SK-N-DZ (cell line): ENCODE results near the gene MRPL17.

Source experiments
- DNase-seq: peaks from one replicate; pipeline ENCODE4 v3.0.0-alpha.2; 2015; ENCODE audit warnings: low spot score

Gene MRPL17

DNA sequence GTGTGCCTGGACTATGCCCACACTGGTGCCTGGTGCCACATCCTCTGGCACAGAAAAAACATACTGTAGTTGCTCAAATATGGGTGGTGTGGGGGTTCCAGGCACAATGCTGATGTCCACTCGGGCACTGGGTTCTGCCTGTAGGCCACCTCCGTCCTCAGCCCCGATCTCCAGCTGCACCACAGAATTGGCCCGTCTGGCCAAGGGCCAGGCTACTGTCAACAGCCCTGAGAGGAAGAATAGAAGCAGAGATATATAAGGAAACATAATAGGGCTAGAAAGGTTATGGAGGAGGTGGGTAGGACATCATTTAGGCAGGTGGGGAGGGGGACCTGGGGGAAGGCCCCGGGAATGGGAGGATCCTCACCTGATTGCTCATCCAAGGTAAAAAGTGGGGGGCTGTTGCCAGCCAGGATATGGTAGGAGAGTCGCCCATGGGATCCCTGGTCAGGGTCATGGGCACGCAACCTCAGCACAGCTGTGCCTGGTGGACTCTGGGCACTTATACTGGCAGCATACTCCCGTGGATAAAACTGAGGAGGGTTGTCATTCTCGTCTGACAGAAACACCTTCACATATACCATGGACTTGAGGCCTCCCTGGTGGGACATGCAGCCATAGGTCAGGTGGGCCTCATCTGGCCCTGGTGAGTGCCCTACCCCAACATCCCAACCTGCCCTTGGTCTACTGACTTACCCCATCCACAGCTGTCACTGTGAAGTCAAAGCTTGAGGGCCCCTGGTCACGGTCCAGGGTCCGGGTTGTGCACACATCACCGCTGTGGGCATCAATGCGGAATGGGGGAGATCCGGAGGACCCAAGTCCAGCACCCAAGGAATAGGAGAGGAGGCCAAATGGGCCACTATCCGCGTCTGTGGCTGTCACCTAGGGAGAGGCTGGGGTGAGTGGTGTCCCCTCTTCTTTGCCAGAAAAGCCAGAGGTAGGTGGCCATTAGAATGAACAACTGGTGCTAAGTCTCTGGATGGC is 49.4 kb downstream of the MRPL17 start:
- DNase-seq, result no peak

DNA sequence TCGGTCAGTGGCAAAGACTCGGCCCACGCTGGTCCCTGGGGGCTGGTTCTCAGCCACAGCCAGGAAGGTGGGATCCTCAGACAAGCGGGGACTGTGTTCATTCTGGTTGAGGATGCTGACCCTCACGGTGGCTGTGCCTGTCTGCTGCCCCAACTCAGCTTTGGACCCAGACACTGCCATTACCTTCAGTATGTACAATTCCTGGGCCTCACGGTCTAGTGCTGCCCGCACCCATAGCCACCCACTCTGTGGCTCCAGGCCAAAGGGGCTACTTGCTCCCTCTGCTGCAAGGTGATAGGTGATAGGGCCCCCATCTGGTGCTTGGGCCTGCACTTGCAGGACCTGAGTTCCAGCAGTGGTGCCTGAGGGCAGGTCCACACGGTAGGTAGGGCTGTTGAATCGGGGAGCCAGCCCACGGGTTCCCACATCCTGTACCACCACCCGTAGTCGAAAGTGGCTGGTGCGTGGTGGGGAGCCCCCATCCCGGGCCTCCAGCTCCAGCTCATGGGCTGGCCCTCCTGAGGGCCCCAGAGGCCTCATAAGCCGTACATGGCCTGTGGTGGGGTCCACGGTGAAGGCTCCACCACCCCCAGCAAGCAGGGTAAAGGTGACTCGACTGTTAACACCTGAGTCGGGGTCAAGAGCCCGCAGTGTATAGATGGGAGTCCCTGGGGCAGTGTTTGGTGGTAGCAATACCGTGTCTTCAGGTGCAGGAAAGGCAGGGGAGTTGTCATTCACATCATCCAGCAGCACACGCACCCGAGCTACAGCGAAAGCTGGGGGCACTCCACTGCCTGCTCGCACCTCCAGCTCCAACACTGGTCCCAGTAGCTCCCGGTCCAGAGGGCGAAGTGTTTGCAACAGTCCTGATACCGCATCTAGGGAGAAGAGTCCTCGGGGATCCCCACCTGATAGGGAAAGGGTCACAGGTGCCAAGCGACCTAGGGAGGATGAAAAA is 50.7 kb downstream of the MRPL17 start:
- DNase-seq, result no peak

DNA sequence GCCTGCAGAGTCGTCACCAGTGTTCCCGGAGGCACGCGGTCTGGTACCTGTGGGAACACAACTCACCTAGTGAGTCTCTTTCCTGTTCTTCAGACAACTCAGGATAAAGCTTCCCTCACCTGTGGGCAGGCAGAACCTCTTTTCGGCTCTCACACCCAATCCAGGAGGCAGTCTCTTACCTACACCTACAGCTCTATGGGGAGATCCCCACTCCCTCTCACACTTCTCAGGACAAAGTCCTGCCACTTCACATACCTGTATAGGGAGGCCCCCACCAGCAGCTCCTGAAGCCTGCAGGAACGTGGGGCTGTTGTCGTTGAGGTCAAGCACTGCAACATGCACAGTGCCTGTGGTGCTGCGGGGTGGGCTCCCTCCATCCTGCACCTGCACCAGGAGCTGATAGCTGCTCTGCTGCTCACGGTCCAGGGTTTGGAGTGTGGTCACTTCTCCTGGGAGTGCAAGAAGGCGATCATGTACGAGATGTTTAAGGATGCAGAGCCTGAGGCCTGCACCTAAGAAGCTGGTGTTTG is 51.7 kb downstream of the MRPL17 start:
- DNase-seq, result no peak

DNA sequence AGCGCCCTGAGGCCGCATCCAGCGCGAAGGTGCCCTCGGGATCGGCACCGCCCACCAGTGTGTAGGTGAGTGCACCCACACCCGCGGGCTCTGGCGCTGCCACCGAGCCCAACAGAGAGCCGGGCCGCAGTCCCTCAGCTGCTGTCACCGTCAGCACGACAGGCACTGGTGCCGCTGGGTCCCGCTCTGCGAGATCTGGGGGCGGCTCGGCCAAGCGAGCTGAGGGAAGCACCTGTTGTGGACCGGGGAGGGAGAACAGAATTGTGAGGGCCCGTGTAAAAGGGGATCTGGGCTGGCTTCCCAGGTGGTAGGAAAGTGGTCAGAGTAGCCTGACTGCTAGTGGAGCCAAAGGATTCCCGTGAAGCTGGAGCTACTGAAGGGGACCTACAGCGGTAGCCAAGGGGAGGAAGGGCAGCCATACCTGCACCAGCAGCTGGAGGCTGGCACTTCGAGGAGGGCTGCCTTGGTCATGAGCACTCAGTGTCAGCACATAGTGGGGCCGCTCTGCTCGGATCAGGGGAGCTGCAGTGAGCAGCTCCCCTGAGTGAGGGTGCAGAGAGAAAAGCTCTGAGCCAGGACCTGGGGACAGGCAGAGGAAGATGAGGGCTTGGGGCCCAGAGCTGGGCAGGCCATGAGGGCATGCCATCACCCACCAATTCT is 52.4 kb downstream of the MRPL17 start:
- DNase-seq, result no peak
